DOHH2 (cell line): ENCODE measurements around the gene FARS2.

Source experiments
- EZH2phosphoT487 ChIP-seq: fragments of 200-600 bp; sonication (generic); IDR thresholded peaks from 2 replicates; pipeline ENCODE4 v1.6.1; 2017; ENCODE audit warnings: borderline replicate concordance, mild to moderate bottlenecking, antibody characterized with exemption, low read length, moderate library complexity, mixed read lengths
- TF ChIP-seq, protein P1 (sequence below): fragments of 200-600 bp; sonication (generic); IDR thresholded peaks from one replicate; pipeline ENCODE4 v1.5.1; 2014; ENCODE audit warnings: antibody characterized with exemption, mild to moderate bottlenecking, low read depth, low read length; ENCODE audit not compliant: poor library complexity, severe bottlenecking

DNA sequence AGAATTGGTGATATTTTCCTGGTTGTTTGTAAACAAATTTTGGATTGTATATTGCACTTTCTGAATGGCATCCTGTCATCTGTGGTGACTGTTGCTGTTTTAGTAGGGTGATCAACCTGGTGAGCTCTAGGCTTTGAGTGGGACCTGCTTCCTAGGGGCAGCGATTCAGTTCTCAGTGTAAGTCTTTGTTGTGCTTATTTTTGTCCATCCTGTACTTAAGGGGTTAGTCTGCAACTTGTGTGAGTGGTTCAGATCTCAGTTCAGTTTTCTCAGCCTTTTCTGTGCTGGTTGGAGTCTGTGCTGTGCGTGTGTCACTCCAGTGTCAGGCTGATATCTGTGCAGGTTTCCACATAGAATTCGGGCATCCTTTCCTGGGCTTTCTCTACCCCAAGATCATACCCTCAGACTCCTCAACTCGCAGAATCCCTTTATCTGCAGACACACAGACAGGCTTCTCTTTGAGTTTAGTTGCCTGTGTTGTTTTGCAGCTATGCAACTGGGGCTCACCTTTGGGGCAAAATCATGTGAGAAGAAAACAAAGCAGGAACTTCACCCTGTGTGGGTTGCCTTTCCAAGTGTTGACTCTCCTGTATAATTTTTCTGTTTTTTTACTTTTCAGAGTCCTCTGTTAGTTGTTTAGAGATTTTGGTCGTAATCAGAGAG lies 177.7 kb downstream of the FARS2 start:
- TF ChIP-seq, protein P1, sequence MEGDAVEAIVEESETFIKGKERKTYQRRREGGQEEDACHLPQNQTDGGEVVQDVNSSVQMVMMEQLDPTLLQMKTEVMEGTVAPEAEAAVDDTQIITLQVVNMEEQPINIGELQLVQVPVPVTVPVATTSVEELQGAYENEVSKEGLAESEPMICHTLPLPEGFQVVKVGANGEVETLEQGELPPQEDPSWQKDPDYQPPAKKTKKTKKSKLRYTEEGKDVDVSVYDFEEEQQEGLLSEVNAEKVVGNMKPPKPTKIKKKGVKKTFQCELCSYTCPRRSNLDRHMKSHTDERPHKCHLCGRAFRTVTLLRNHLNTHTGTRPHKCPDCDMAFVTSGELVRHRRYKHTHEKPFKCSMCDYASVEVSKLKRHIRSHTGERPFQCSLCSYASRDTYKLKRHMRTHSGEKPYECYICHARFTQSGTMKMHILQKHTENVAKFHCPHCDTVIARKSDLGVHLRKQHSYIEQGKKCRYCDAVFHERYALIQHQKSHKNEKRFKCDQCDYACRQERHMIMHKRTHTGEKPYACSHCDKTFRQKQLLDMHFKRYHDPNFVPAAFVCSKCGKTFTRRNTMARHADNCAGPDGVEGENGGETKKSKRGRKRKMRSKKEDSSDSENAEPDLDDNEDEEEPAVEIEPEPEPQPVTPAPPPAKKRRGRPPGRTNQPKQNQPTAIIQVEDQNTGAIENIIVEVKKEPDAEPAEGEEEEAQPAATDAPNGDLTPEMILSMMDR, result no peak
- TF ChIP-seq EZH2phosphoT487, result no peak
